Measurements from ENCODE around the gene MAG. TPM values are rescaled to one million over a fixed set of nuclear protein-coding genes. Genes with fewer than 3 reads are reported as not detected.

MAG gene
- total and polyA plus RNA-seq, 2 of the 13 experiments (the other 11 are each of a cell fraction or from before 2014, with no cell fraction given) = 0.20 to 1.3 TPM

DNA sequence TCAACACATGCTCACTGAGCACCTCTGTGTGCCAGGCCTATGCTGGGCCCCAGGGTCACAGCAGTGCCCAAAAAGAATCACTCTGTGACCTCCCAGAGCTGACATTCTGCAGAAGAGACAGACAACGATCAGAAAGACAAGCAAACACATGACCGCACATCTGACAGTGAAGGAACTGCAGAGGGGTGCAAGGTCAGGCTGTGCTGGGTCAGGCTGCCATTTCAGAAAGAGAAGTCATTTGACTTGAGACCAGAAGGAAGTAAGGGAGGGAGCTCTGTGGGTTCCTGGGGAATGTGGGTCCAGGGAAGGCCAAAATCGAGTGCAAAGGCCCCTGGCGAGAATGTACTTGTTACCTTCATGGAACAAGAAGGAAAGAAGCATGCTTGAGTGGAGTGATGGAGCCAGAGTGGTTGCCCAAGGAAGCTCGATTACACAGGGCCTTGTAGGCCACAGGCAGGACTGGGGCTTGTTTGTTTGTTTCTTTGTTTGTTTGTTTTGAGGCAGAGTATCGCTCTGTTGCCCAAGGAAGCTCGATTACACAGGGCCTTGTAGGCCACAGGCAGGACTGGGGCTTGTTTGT is 25.6 kb downstream of the MAG start (continued):
- TF ChIP-seq THAP9 (CRISPR knock-in tag; IDR thresholded peaks at IDR 0.05; ENCODE audit: borderline replicate concordance) (0 out of 2 replicates have a peak, but pooled peaks have one; percentile 4), TRAFD1 (CRISPR knock-in tag; IDR thresholded peaks at IDR 0.05; ENCODE audit: borderline replicate concordance) (no peak), RARA (CRISPR knock-in tag; IDR thresholded peaks at IDR 0.05) (no peak), ZNF589 (CRISPR knock-in tag; conservative IDR thresholded peaks at IDR 0.05) (no peak), ZNF614 (CRISPR knock-in tag; IDR thresholded peaks at IDR 0.05; ENCODE audit: borderline replicate concordance) (peak; percentile 38; the same call in 1 of the 2 replicates), MAFF (IDR thresholded peaks at IDR 0.05; ENCODE audit: low read depth, low read length) (no peak), ZNF441 (CRISPR knock-in tag; IDR thresholded peaks at IDR 0.05; ENCODE audit: borderline replicate concordance) (0 out of 2 replicates have a peak, but pooled peaks have one; percentile 46), ZNF747 (CRISPR knock-in tag; IDR thresholded peaks at IDR 0.05; ENCODE audit: borderline replicate concordance) (no peak), ETS1 (CRISPR knock-in tag; IDR thresholded peaks at IDR 0.05) (no peak), ZNF570 (CRISPR knock-in tag; IDR thresholded peaks at IDR 0.05; ENCODE audit: borderline replicate concordance) (no peak), NFKBIZ (CRISPR knock-in tag; IDR thresholded peaks at IDR 0.05) (no peak), MLX (CRISPR knock-in tag; IDR thresholded peaks at IDR 0.05) (no peak), EED (CRISPR knock-in tag; IDR thresholded peaks at IDR 0.05) (no peak), MEIS1 (CRISPR knock-in tag; IDR thresholded peaks at IDR 0.05; ENCODE audit: borderline replicate concordance) (no peak), ZNF292 (CRISPR knock-in tag; IDR thresholded peaks at IDR 0.05; ENCODE audit: borderline replicate concordance, low read depth) (peak; percentile 56; the same call in 1 of the 2 replicates), HNRNPLL (IDR thresholded peaks at IDR 0.05; ENCODE audit: low read depth, low read length, poor library complexity, severe bottlenecking) (no peak), SALL1 (CRISPR knock-in tag; IDR thresholded peaks at IDR 0.05) (no peak), PAX8 (CRISPR knock-in tag; IDR thresholded peaks at IDR 0.05; ENCODE audit: borderline replicate concordance) (no peak), CHD4 (IDR thresholded peaks at IDR 0.05; ENCODE audit: borderline replicate concordance, low read length) (no peak), ZNF547 (CRISPR knock-in tag; IDR thresholded peaks at IDR 0.05) (no peak)
